GM12892 (cell line): Measurements from ENCODE around the gene SERPINA10.

Experiments
- POLR2A ChIP-seq: IDR thresholded peaks from 2 replicates; pipeline ENCODE4 v1.6.1; 2011; ENCODE audit warnings: low read depth, low read length, control low read depth
- POLR2AphosphoS5 ChIP-seq: IDR thresholded peaks from 2 replicates; pipeline ENCODE4 v1.6.1; 2011; ENCODE audit warnings: low read depth, low read length, control low read depth
- TAF1 ChIP-seq: IDR thresholded peaks from 2 replicates; pipeline ENCODE4 v1.6.1; 2011; ENCODE audit warnings: low read depth, mild to moderate bottlenecking, control low read depth, low read length, borderline replicate concordance

DNA sequence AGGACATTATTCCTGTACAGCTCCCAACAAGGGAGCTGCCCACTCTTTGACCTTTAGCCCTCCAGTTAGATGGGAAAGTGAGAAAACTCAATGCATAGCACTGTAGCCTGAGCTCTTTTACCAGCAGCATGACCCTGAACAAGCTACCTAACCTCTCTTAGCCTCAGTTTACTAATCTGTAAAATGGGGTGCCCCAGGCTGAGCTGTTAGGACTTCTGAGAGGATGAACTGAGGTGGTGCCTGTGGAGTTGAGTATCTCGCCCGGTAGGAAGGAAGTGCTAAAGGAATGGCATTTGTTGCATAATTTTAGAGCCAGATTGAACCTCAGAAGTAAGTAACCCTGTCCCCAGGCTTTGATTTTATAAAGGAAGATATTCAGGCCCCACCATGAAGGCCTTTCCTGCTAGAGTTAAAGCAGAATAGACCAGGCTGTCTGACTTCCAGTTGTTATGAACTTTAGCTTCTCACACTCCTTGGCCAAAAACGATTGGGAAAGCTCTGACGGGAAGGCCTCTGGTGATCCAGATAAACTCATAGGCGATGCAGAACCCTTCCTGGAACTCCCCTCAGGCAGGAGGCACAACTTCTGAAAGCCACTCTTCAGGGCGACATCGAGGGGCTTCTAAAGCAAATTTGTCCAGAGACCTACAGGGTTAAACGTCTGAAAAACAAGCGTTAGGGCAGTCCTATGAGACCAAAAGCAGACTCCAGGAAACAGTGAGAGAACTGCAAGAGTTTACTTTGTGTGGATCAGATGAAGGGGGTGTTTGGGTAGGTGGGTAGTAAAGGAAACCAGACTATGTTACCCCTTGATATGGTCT, 2.5 kb upstream of the SERPINA10 start:
- no peak for TF ChIP-seq POLR2AphosphoS5
- no peak for TF ChIP-seq POLR2A
- no peak for TF ChIP-seq TAF1
